BJ (cell line): ENCODE results near the gene TYW1B. TPM values are rescaled to one million over a fixed set of nuclear protein-coding genes. Genes with fewer than 3 reads are reported as not detected.
"Not testable (repeated sequence)": the region's sequence is repeated elsewhere in the genome, so short reads cannot be mapped to it uniquely, and the experiment has no call there.

Source experiments
- CTCF ChIA-PET: fragments of 350-600 bp; formaldehyde crosslinking; extraction: SDS; loops from one replicate; lab custom pipeline; 2021; ENCODE audit warnings: antibody characterized with exemption, inconsistent platforms; lab: Yijun Ruan, JAX
- POLR2A ChIA-PET: fragments of 300-600 bp; sonication (Branson Sonifier 250); formaldehyde crosslinking; extraction: SDS; loops from one replicate; lab custom pipeline; 2021; ENCODE audit warnings: antibody characterized with exemption; lab: Charles Lee
- DNase-seq: peaks from one replicate; pipeline ENCODE4 v3.0.0-alpha.2; 2011; ENCODE audit warnings: low read depth
- H3K27me3 ChIP-seq: 2 replicates; pipeline ENCODE4 v1.6.0; 2011; ENCODE audit warnings: low read length; ENCODE audit not compliant: control insufficient read depth, insufficient read depth
- H3K36me3 ChIP-seq: 2 replicates; pipeline ENCODE4 v1.5.1; 2011; ENCODE audit warnings: low read length; ENCODE audit not compliant: control insufficient read depth, insufficient read depth
- H3K4me3 ChIP-seq: 2 replicates; pipeline ENCODE4 v1.5.1; 2011; ENCODE audit warnings: low read depth, mild to moderate bottlenecking, control low read depth, low read length
- polyA plus RNA-seq: library from polyadenylated mRNA; depleted of rRNA; stranded (reverse); fragments of >200 nt; gene quantifications from 2 replicates; pipeline ENCODE4 v1.2.3, GENCODE V29; 2011
- TF ChIP-seq, protein P1 (sequence below): IDR thresholded peaks from 2 replicates; pipeline ENCODE4 v1.5.1; 2011; ENCODE audit warnings: low read depth, mild to moderate bottlenecking, control low read depth, inconsistent platforms, low read length, moderate library complexity; ENCODE audit not compliant: insufficient read depth

The TYW1B gene
- polyA plus RNA-seq, 1 experiment: 0.37 TPM

DNA sequence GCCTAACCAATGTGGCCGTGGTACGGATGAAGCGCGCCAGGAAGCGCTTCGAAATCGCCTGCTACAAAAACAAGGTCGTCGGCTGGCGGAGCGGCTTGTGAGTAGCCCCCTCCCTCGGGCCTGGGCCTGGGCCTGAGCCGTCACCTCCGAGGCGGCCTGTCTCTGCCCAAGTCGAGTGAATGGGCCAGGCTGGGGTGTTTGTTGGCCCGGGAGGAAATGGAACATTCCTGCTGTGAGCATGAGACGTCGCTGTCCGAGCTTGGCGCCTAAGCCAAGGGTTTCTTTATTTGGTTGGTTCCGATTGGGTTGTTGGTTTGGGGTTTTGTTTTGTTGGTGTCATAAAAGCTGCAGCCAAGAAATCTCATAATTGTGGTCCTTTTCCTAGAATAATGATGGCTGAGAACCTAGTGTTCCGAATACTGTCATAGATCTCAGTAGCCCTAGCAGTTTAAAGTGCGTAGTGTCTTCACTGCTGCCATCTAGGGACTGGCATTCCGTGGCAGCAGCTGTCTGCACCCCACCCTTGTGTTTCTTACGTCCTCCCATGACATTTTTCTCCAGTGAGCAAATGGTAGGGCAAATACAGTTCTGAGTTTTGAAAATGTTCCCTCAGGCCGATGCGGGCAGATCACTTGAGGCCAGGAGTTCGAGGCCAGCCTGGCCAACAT is 1.8 kb upstream of the TYW1B start:
- H3K27me3 ChIP-seq, H3K36me3 ChIP-seq, POLR2A ChIA-PET: not testable (repeated sequence)
- CTCF ChIA-PET: interaction anchor here (1.6 kb wide), 1 partner anchor 85 kb away, joined by 9 read pairs; no protein-coding TSS in a partner anchor
- H3K4me3 ChIP-seq: peak overlapping the region; percentile 74
- peak; percentile 51 for DNase-seq
- TF ChIP-seq, protein P1, sequence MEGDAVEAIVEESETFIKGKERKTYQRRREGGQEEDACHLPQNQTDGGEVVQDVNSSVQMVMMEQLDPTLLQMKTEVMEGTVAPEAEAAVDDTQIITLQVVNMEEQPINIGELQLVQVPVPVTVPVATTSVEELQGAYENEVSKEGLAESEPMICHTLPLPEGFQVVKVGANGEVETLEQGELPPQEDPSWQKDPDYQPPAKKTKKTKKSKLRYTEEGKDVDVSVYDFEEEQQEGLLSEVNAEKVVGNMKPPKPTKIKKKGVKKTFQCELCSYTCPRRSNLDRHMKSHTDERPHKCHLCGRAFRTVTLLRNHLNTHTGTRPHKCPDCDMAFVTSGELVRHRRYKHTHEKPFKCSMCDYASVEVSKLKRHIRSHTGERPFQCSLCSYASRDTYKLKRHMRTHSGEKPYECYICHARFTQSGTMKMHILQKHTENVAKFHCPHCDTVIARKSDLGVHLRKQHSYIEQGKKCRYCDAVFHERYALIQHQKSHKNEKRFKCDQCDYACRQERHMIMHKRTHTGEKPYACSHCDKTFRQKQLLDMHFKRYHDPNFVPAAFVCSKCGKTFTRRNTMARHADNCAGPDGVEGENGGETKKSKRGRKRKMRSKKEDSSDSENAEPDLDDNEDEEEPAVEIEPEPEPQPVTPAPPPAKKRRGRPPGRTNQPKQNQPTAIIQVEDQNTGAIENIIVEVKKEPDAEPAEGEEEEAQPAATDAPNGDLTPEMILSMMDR: peak; percentile 50

DNA sequence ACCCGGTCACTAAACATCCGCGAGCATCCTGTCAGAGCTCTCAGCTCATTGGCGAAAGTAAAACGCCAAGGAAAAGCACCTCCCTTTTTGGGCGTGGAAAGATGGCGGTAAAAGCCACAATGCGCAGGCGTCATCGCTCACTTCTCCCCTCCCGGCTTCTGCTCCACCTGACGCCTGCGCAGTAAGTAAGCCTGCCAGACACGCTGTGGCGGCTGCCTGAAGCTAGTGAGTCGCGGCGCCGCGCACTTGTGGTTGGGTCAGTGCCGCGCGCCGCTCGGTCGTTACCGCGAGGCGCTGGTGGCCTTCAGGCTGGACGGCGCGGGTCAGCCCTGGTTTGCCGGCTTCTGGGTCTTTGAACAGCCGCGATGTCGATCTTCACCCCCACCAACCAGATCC is 1.3 kb upstream of the TYW1B start:
- H3K36me3 ChIP-seq, H3K27me3 ChIP-seq, POLR2A ChIA-PET: not testable (repeated sequence)
- H3K4me3 ChIP-seq: peak overlapping the region; percentile 74
- DNase-seq: peak; percentile 97
- CTCF ChIA-PET: interaction anchor here (1.6 kb wide), 1 partner anchor 86 kb away, joined by 9 read pairs; no protein-coding TSS in a partner anchor

DNA sequence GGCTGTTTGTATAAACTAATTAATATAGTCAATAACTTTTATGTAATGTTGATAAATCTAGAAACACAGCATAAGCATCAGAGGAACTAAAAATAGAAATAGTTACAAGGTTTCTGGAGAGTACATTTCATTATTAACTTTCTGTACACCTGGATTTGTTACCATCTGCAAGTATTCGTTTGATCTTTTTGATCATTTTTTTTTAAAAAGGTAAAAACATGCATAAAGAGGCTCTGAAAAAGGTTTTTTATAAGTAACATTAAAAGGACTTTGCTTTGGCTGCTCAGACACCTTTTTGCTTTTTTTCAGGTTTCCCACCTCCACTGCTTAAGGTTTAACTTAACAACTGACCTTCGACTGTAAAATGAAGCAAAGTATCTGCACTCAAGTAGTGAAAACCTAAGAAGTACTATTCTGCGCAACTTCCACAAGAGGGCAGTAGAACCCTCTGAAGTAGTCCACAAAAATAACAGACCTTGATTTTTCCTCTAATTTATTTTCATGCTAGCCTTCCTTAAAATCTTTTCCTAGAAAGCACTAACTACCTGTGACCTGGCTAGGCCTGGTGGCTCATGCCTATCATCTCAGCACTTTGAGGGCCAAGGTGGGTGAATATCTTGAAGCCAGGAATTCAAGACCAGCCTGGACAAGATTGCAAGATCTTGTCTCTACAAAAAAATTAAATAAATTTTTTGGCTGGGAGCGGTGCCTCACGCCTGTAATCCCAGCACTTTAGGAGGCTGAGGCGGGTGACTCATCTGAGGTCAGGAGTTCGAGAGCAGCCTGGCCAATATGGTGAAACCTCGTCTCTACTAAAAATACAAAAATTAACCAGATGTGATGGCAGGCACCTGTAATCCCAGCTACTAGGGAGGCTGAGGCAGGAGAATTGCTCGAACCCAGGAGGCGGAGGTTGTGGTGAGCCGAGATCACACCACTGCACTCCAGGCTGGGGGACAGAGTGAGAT is 4.0 kb downstream of the TYW1B start:
- H3K4me3 ChIP-seq, CTCF ChIA-PET, DNase-seq, H3K36me3 ChIP-seq, H3K27me3 ChIP-seq, POLR2A ChIA-PET: not testable (repeated sequence)
- TF ChIP-seq, protein P1: peak; percentile 20; the same call in 1 of the 2 replicates

DNA sequence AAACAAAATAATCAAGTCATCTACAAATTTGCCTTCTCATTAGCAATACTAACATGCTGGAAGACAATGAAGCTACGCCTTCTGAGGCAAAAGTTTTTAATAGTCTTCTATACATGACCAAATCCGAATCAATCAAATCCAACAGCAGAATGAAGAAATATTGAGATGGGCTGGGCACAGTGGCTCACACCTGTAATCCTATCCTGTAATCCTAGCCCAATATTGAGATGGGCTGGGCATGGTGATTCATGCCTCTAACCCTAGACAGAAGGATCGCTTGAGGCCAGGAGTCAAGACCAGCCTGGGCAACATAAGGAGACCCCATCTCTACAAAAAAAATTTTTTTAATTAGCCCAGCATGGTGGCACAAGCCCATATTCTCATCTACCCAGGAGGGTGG is 5.5 kb downstream of the TYW1B start:
- H3K27me3 ChIP-seq, CTCF ChIA-PET, POLR2A ChIA-PET, H3K4me3 ChIP-seq, DNase-seq, H3K36me3 ChIP-seq: not testable (repeated sequence)

DNA sequence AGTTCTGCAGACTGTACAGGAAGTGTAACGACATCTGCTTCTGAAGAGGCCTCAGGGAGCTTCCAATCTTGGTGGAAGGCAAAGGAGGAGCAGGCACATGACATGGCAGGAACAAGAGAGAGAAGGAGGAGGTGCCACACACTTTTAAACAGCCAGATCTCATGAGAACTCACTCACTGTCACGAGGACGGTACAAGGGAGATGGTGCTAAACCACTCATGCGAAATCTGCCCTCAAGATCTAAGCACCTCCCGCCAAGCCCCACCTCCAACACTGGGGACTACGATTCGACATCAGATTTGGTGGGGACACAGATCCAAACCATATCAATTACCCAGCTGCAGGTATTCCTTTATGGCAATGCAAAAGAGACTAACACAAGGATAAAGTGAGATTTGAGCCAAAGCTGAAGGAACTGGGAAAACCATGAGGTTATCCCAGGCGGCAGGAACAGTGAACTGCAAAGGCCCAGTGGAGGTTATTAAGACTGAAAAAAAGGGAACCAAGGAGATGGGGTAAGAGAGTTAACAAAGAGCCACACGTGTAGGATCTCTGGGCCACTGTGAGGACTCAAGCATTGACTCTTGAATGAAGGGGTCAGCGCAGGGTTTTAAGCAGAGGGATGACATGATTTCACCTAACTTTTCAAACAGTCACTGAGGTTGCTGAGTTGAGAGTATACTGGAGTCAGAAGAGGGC is 9.2 kb downstream of the TYW1B start:
- H3K4me3 ChIP-seq, H3K27me3 ChIP-seq, H3K36me3 ChIP-seq, DNase-seq, POLR2A ChIA-PET: not testable (repeated sequence)
- CTCF ChIA-PET: interaction anchor here (1.2 kb wide), 1 partner anchor 96 kb away, joined by 5 read pairs; no protein-coding TSS in a partner anchor

DNA sequence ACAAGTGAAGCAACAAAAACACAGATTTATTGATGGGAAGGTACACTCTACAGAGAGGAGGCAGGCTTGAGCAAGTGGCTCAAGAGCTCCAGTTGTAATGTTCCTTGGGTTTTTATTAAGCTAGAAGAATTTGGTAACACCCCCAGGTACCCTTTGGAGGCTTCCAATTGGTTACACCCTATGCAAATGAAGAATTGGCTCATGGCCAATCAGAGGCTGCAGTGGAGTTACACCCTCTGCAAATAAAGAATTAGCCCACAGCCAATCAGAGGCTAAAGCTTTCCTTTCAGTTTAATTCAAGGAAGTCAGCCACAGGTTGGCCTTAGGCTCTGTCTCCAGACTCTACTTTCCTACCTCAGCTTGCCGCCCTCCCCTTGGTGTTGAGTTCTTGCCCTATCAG is 10.3 kb downstream of the TYW1B start:
- DNase-seq, H3K36me3 ChIP-seq, H3K27me3 ChIP-seq, H3K4me3 ChIP-seq, POLR2A ChIA-PET: not testable (repeated sequence)
- CTCF ChIA-PET: interaction anchor here (0.6 to 1.2 kb wide), 3 partner anchors 9 to 123 kb away, joined by 3 to 5 read pairs (median 3); no protein-coding TSS in a partner anchor

DNA sequence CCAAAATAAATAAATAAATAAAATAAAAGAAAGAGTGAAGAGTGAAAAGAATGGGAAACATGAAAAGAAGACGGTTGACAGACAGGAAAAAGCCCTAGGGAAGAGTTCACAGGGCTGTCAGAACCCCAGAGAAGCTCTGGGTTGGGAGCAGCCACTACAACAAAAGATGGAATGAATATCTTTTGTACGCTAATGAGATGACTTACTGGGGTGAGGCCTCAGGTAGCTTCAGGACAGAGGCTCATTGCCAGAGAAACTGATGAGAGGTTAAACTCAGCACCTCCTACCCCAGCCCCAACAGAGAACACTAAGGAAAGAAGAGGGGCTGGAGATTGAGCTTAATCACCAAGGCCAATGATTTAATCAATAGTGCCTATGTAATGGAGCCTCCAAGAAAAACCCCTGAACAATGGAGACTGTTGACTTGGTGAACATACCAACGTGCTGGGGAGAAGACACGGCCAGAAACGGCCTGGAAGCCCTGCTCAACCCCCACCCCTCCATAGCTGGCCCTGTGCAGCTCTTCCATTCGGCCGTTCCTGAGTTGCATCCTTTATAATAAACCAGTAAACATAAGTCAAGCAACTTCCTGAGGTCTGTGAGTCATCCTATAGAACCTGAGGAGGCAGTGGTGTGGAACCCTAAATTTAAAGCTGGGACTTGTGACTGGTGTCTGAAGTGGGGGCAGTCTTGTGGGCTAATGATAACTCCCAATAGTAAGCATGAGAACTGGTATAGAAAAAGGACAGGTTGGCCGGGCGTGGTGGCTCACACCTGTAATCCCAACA is 11.4 kb downstream of the TYW1B start:
- H3K36me3 ChIP-seq, H3K4me3 ChIP-seq, DNase-seq, POLR2A ChIA-PET, H3K27me3 ChIP-seq, CTCF ChIA-PET: not testable (repeated sequence)

DNA sequence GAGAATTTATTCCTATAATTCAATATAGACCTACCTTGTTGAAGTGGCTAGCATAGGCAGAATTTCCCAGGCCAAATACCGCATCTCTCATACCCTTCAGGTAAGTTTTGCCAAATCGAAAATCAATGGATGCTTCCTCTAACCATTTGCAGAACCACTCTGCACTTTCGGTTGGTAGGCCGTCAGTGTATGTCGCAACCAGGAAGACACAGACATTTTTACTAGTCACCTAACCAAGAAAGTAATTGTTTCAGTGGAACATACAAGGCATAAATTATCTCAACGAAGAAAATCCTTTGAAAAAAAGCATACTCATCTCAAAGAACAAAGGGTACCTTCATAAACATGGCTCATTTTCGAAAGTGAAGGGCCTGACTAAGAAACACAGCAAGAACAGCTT is 17.6 kb downstream of the TYW1B start:
- H3K36me3 ChIP-seq, H3K27me3 ChIP-seq, CTCF ChIA-PET, H3K4me3 ChIP-seq, POLR2A ChIA-PET, DNase-seq: not testable (repeated sequence)

DNA sequence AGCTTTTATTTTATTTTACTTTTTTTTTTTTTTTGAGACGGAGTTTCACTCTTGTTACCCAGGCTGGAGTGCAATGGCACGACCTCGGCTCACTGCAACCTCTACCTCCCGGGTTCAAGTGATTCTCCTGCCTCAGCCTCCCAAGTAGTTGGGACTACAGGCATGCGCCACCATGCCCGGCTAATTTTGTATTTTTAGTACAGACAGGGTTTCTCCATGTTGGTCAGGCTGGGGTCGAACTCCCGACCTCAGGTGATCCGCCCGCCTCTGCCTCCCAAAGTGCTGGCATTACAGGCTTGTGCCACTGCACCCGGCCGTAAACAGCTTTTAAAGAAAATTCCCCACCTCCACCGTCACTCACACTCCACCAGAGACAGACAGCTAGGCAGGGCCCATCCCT is 19.5 kb downstream of the TYW1B start:
- DNase-seq, CTCF ChIA-PET, POLR2A ChIA-PET: not testable (repeated sequence)

More for the DNA sequence above, 19.5 kb downstream of the TYW1B start:
- H3K27me3 ChIP-seq, H3K36me3 ChIP-seq, H3K4me3 ChIP-seq: not testable (repeated sequence)
